ENCODE measurements around the gene GBE1.

Gene GBE1

GRCh38 chr3:81492040-81492439 is 269.4 kb downstream of the GBE1 start:
- H3K9me3 ChIP-seq (ENCODE audit: insufficient read depth, low read length), result no peaks in the 10 kb centered on the region
- H3K4me3 ChIP-seq (ENCODE audit: insufficient read depth, low read length, poor library complexity, severe bottlenecking), result no peak overlapping the region
- H3K9me2 ChIP-seq (replicated peaks; ENCODE audit: insufficient read depth, low read length), result no peaks in the 10 kb centered on the region
- H2AFZ ChIP-seq (ENCODE audit: low read depth, low read length, severe bottlenecking), result no peak overlapping the region
- TF ChIP-seq EZH2phosphoT487 (conservative IDR thresholded peaks at IDR 0.05; ENCODE audit: low read length) (no peak), CTCF (IDR thresholded peaks at IDR 0.05; ENCODE audit: insufficient read depth, low read length, poor library complexity, severe bottlenecking) (no peak)
- 0 out of 2 replicates have a peak, but pooled peaks cover 3% of the 10 kb centered on the region for H3F3A ChIP-seq (ENCODE audit: insufficient read depth)
- H3K4me2 ChIP-seq (ENCODE audit: low read depth, low read length, poor library complexity, severe bottlenecking), result no peak overlapping the region
- H3K27me3 ChIP-seq (ENCODE audit: low read length), result no peaks in the 10 kb centered on the region
- no peaks in the 10 kb centered on the region for H3K79me2 ChIP-seq (ENCODE audit: insufficient read depth, low read length)
- H3K36me3 ChIP-seq (ENCODE audit: low read length), result no peaks in the 10 kb centered on the region
- no peak overlapping the region for H3K27ac ChIP-seq (ENCODE audit: low read depth, low read length)
- H3K9ac ChIP-seq (ENCODE audit: low read length), result no peak overlapping the region
- H4K20me1 ChIP-seq (ENCODE audit: low read depth, low read length), result no peaks in the 10 kb centered on the region

GRCh38 chr3:81490541-81491288 is 270.7 kb downstream of the GBE1 start:
- Histone ChIP-seq H2AFZ (ENCODE audit: low read depth, low read length, severe bottlenecking) (no peak overlapping the region), H4K20me1 (ENCODE audit: low read depth, low read length) (no peaks in the 10 kb centered on the region), H3K4me2 (ENCODE audit: low read depth, low read length, poor library complexity, severe bottlenecking) (no peak overlapping the region), H3K27ac (ENCODE audit: low read depth, low read length) (no peak overlapping the region), H3K9me3 (ENCODE audit: insufficient read depth, low read length) (no peaks in the 10 kb centered on the region), H3K9me2 (replicated peaks; ENCODE audit: insufficient read depth, low read length) (no peaks in the 10 kb centered on the region), H3K36me3 (ENCODE audit: low read length) (no peaks in the 10 kb centered on the region), H3K27me3 (ENCODE audit: low read length) (no peaks in the 10 kb centered on the region), H3K4me3 (ENCODE audit: insufficient read depth, low read length, poor library complexity, severe bottlenecking) (no peak overlapping the region), H3K9ac (ENCODE audit: low read length) (no peak overlapping the region), H3F3A (ENCODE audit: insufficient read depth) (0 out of 2 replicates have a peak, but pooled peaks cover 3% of the 10 kb centered on the region), H3K79me2 (ENCODE audit: insufficient read depth, low read length) (no peaks in the 10 kb centered on the region)
- TF ChIP-seq CTCF (IDR thresholded peaks at IDR 0.05; ENCODE audit: insufficient read depth, low read length, poor library complexity, severe bottlenecking) (peak; percentile 85), EZH2phosphoT487 (conservative IDR thresholded peaks at IDR 0.05; ENCODE audit: low read length) (no peak)

GRCh38 chr3:81485444-81485865 is 276.0 kb downstream of the GBE1 start:
- 0 out of 2 replicates have a peak, but pooled peaks cover 3% of the 10 kb centered on the region for H3F3A ChIP-seq (ENCODE audit: insufficient read depth)
- H2AFZ ChIP-seq (ENCODE audit: low read depth, low read length, severe bottlenecking), result peak overlapping the region; percentile 61
- no peaks in the 10 kb centered on the region for H3K9me3 ChIP-seq (ENCODE audit: insufficient read depth, low read length)
- no peak overlapping the region for H3K4me3 ChIP-seq (ENCODE audit: insufficient read depth, low read length, poor library complexity, severe bottlenecking)
- H3K4me2 ChIP-seq (ENCODE audit: low read depth, low read length, poor library complexity, severe bottlenecking), result peak overlapping the region; percentile 43
- no peaks in the 10 kb centered on the region for H4K20me1 ChIP-seq (ENCODE audit: low read depth, low read length)
- no peaks in the 10 kb centered on the region for H3K9me2 ChIP-seq (replicated peaks; ENCODE audit: insufficient read depth, low read length)
- TF ChIP-seq EZH2phosphoT487 (conservative IDR thresholded peaks at IDR 0.05; ENCODE audit: low read length), result no peak
- no peak for TF ChIP-seq CTCF (IDR thresholded peaks at IDR 0.05; ENCODE audit: insufficient read depth, low read length, poor library complexity, severe bottlenecking)
- H3K79me2 ChIP-seq (ENCODE audit: insufficient read depth, low read length), result no peaks in the 10 kb centered on the region
- H3K36me3 ChIP-seq (ENCODE audit: low read length), result no peaks in the 10 kb centered on the region
- peak overlapping the region; percentile 67 for H3K27ac ChIP-seq (ENCODE audit: low read depth, low read length)
- no peaks in the 10 kb centered on the region for H3K27me3 ChIP-seq (ENCODE audit: low read length)
- no peak overlapping the region for H3K9ac ChIP-seq (ENCODE audit: low read length)

Data from SU-DHL-6 (cell line).